GM12801 (cell line): ENCODE data around the gene MCTP2.

Experiments used
- CTCF ChIP-seq: IDR thresholded peaks from one replicate; pipeline ENCODE4 v1.5.1; 2011; ENCODE audit warnings: control low read depth; ENCODE audit not compliant: insufficient read length; ENCODE audit errors: extremely low read depth

The MCTP2 gene

GRCh38 chr15:94230883-94231722 is at the start of gene MCTP2:
Gene MCTP2, plus strand, starts transcription at chr15:94231561. Its CDS starts 66,705 bp downstream, at chr15:94298266.
- no peak for TF ChIP-seq CTCF

- TF ChIP-seq CTCF, result no peak
These were observed 48.5 kb upstream of the MCTP2 start for GRCh38 chr15:94182883-94183282.

GRCh38 chr15:94185547-94186236 is 45.7 kb upstream of the MCTP2 start:
- TF ChIP-seq CTCF, result no peak

GRCh38 chr15:94186770-94187331 is 44.5 kb upstream of the MCTP2 start:
- no peak for TF ChIP-seq CTCF

DNA sequence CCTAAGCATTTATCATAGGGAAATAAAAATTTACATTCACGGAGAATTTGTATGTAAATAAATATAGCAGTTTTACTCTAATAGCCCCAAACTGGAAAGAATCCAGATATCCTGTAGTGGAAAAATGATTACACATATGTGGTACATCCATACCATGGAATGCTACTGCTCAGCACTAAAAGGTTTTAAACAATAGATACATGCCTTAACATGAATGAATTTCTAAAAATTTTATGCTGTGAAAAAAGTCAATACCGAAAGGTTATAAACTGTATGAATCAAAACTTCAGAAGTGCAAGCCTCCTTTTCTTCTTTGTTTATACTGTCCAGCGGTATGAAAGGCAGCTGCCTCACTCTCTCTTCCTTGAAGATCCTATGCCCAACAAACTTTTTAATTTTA is 37.5 kb upstream of the MCTP2 start:
- no peak for TF ChIP-seq CTCF

GRCh38 chr15:94196531-94196930 is 34.8 kb upstream of the MCTP2 start:
- TF ChIP-seq CTCF, result no peak

DNA sequence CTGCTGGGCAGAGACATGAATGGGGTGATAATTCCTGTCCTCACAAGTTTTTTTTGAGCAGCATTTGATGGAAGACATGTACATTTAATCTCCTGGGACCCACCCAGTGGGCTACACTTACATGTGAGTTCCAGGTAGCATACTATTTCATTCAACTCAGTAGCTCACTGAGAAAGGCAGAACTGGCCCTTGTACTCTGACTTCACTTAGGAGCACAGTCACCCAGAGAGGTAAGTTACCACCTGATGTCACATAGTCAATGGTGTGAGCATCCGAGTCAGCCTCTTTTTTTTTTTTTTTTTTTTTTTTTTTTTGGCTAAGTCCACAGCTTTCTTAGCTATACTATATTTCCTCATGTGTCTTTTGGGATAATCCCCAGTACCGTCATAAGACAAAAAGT is 32.7 kb upstream of the MCTP2 start:
- no peak for TF ChIP-seq CTCF
